Endothelial cell (in vitro differentiated cells): Measurements from ENCODE around the gene PPP1R14C. TPM values are rescaled to one million over a fixed set of nuclear protein-coding genes. Genes with fewer than 3 reads are reported as not detected.

ENCODE experiments used
- DNase-seq: peaks from one replicate; pipeline ENCODE4 v3.0.0; 2021; ENCODE audit warnings: low spot score
- H3K27ac Mint-ChIP-seq: one replicate; pipeline ENCODE4 v1.8.0; 2021; ENCODE audit warnings: mixed read lengths, inconsistent platforms; ENCODE audit not compliant: unreplicated experiment
- H3K27me3 Mint-ChIP-seq: one replicate; pipeline ENCODE4 v1.8.0; 2021; ENCODE audit warnings: mild to moderate bottlenecking, moderate library complexity, mixed read lengths, inconsistent platforms; ENCODE audit not compliant: unreplicated experiment
- H3K36me3 Mint-ChIP-seq: one replicate; pipeline ENCODE4 v1.8.0; 2021; ENCODE audit warnings: mild to moderate bottlenecking, low read depth, mixed read lengths, inconsistent platforms; ENCODE audit not compliant: unreplicated experiment
- H3K4me1 Mint-ChIP-seq: one replicate; pipeline ENCODE4 v1.8.0; 2021; ENCODE audit warnings: mild to moderate bottlenecking, mixed read lengths, inconsistent platforms; ENCODE audit not compliant: unreplicated experiment
- H3K4me3 Mint-ChIP-seq: one replicate; pipeline ENCODE4 v1.8.0; 2021; ENCODE audit warnings: mild to moderate bottlenecking, mixed read lengths, inconsistent platforms; ENCODE audit not compliant: unreplicated experiment
- H3K9me3 Mint-ChIP-seq: one replicate; pipeline ENCODE4 v1.8.0; 2021; ENCODE audit warnings: mixed read lengths, inconsistent platforms; ENCODE audit not compliant: unreplicated experiment
- total RNA-seq: library from RNA; stranded (reverse); fragmentation: NEBNext Ultra II Directional; extraction: Animal tissue kit (Norgen Biotek cat#: 25700); gene quantifications from one replicate; pipeline ENCODE4 v1.2.1, GENCODE V29; 2021; ENCODE audit not compliant: unreplicated experiment
- TF ChIP-seq, protein P1 (sequence below): fragments of 200-600 bp; sonication (generic); IDR thresholded peaks from one replicate; pipeline ENCODE4 v1.5.0; 2021; ENCODE audit warnings: antibody characterized with exemption; ENCODE audit not compliant: unreplicated experiment

The PPP1R14C gene
- total RNA-seq, 1 donor from 2014 or later: 2.5 TPM

DNA sequence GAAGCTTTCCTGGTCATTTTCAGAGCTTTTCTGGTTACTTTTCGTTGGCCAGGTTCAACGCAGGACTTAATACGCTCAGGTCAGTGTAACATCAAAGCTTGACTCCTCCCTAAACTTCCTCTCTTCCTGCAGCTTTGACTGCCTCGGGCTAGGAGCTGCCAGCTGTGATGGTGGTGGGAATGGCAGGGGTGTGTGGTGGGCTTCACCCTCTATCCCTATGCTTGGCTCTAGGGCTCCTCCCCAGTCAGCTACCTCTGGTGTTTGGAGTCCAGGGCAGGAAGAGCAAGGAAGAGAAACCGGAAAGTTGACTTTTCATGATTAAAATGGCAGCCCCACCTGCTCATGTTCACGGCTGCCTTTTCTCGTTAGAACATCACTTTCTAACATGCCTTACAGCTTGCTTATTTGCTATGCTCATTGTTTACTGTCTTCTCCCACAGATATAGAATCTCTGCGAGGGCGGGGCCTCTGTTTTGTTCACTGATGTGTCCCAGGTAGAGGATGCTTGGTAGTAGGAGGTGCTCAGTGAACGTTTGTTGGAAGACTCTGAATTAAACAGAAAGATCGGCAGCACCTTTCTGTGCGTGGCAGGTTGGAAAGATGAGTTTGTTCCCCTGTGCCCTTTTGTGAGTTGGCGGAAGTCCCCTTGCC is 16.1 kb upstream of the PPP1R14C start:
- TF ChIP-seq, protein P1, sequence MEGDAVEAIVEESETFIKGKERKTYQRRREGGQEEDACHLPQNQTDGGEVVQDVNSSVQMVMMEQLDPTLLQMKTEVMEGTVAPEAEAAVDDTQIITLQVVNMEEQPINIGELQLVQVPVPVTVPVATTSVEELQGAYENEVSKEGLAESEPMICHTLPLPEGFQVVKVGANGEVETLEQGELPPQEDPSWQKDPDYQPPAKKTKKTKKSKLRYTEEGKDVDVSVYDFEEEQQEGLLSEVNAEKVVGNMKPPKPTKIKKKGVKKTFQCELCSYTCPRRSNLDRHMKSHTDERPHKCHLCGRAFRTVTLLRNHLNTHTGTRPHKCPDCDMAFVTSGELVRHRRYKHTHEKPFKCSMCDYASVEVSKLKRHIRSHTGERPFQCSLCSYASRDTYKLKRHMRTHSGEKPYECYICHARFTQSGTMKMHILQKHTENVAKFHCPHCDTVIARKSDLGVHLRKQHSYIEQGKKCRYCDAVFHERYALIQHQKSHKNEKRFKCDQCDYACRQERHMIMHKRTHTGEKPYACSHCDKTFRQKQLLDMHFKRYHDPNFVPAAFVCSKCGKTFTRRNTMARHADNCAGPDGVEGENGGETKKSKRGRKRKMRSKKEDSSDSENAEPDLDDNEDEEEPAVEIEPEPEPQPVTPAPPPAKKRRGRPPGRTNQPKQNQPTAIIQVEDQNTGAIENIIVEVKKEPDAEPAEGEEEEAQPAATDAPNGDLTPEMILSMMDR: no peak
- H3K4me3 Mint-ChIP-seq: no peak overlapping the region
- no peaks in the 10 kb centered on the region for H3K36me3 Mint-ChIP-seq
- no peak for DNase-seq
- no peaks in the 10 kb centered on the region for H3K9me3 Mint-ChIP-seq
- H3K27ac Mint-ChIP-seq: no peak overlapping the region
- no peaks in the 10 kb centered on the region for H3K27me3 Mint-ChIP-seq
- peaks cover 7% of the 10 kb centered on the region for H3K4me1 Mint-ChIP-seq

DNA sequence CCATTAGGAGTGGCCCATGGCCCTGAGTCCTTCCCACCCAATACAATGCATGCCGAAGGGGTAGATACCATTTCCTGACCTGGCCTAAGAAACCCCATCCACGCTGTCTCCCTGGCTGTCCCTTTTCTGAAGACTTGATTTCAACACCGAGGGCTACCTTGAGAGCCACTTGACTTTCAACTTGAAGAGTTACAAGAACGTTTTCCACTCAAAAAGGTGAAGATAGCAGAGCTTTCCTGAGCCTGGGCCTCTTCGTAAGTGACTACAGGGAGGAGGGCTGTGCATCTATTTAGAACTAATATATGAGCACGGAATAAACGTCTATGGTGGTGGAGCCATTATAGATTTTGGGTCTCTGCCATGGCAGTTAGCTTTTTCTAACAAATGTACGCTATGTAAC is 14.4 kb upstream of the PPP1R14C start:
- no peaks in the 10 kb centered on the region for H3K36me3 Mint-ChIP-seq
- H3K27ac Mint-ChIP-seq: no peak overlapping the region
- no peaks in the 10 kb centered on the region for H3K9me3 Mint-ChIP-seq
- no peak for DNase-seq
- no peaks in the 10 kb centered on the region for H3K27me3 Mint-ChIP-seq
- H3K4me3 Mint-ChIP-seq: no peak overlapping the region
- TF ChIP-seq, protein P1: no peak
- peaks cover 6% of the 10 kb centered on the region for H3K4me1 Mint-ChIP-seq

DNA sequence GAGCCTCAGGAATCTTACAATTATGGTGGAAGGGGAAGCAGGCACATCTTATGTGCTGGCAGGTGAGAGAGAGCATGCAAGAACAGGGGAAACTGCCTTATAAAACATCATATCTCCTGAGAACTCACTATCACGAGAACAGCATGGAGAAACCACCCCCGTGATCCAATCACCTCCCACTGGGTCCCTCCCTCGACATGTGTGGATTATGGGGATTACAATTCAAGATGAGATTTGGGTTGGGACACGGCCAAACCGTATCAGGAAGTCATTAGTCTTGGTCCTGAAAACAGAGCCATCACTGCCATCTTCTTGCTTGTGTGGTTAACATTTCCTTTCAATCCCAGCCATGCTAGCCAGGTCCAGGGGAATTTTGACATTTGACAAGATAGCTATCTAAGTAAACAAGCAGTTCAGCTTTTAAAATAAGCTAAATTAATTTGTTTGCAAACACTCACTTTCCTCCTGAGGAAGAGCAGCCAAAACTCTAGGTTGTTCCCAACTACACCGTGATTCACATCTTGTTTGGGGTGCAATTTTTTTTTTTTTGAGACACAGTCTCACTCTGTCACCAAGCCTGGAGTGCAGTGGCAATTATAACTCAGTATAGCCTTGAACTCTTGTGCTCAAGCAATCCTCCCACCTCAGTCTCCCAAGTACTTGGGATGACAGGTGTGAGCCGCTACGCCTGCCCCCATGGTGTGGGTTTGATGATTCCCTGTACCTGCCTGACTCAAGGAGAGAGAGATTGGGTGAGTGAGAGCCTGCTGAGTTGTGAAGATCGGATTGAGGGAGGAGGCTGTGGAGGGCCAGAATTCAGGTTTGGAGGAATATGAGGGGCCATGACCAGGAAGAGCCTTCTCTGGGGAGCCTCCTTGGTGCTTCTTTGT is 13.0 kb upstream of the PPP1R14C start:
- no peak overlapping the region for H3K4me3 Mint-ChIP-seq
- H3K36me3 Mint-ChIP-seq: no peaks in the 10 kb centered on the region
- H3K27me3 Mint-ChIP-seq: no peaks in the 10 kb centered on the region
- H3K27ac Mint-ChIP-seq: no peak overlapping the region
- no peaks in the 10 kb centered on the region for H3K9me3 Mint-ChIP-seq
- no peaks in the 10 kb centered on the region for H3K4me1 Mint-ChIP-seq
- DNase-seq: no peak
- TF ChIP-seq, protein P1: no peak

DNA sequence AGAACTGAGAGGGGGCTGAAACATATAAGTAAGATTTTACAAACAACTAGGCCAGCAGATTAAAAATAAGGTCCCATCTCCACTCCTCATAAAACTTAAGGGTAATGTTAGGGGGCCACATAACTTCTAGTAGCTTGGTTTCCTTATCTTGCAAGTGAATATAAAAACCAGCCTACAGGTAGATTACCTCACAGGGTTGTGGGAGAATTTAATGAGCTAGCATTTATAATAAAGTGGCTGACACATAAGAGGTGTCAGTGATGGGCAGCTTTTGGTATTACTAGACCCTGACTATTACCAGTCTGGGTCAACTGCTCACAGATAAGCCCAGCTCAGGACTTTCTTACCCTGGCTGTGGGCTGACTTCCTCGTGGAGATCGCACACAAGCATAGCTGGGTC is 9.2 kb upstream of the PPP1R14C start:
- TF ChIP-seq, protein P1: no peak
- Mint-ChIP-seq H3K36me3 (peaks cover 4% of the 10 kb centered on the region), H3K9me3 (peaks cover 6% of the 10 kb centered on the region), H3K4me3 (no peak overlapping the region), H3K4me1 (no peaks in the 10 kb centered on the region), H3K27me3 (no peaks in the 10 kb centered on the region), H3K27ac (no peak overlapping the region)
- no peak for DNase-seq
